KOPT-K1 (cell line): ENCODE results near the gene MAP3K14.
"Not testable (repeated sequence)": the region's sequence is repeated elsewhere in the genome, so short reads cannot be mapped to it uniquely, and the experiment has no call there.

Experiments
- H3K27ac ChIP-seq: fragments of 200-600 bp; sonication (generic); 2 replicates; pipeline ENCODE4 v1.5.1; 2016; ENCODE audit warnings: antibody characterized with exemption, mild to moderate bottlenecking, low read depth, low read length; ENCODE audit not compliant: poor library complexity, severe bottlenecking
- H3K36me3 ChIP-seq: fragments of 200-600 bp; sonication (generic); 2 replicates; pipeline ENCODE4 v1.5.1; 2017; ENCODE audit warnings: antibody characterized with exemption, mild to moderate bottlenecking, low read length, moderate library complexity; ENCODE audit not compliant: insufficient read depth
- H3K9me3 ChIP-seq: fragments of 200-600 bp; sonication (generic); 2 replicates; pipeline ENCODE4 v1.5.1; 2017; ENCODE audit warnings: antibody characterized with exemption, low read length, mild to moderate bottlenecking; ENCODE audit not compliant: insufficient read depth, poor library complexity, severe bottlenecking

Gene MAP3K14

DNA sequence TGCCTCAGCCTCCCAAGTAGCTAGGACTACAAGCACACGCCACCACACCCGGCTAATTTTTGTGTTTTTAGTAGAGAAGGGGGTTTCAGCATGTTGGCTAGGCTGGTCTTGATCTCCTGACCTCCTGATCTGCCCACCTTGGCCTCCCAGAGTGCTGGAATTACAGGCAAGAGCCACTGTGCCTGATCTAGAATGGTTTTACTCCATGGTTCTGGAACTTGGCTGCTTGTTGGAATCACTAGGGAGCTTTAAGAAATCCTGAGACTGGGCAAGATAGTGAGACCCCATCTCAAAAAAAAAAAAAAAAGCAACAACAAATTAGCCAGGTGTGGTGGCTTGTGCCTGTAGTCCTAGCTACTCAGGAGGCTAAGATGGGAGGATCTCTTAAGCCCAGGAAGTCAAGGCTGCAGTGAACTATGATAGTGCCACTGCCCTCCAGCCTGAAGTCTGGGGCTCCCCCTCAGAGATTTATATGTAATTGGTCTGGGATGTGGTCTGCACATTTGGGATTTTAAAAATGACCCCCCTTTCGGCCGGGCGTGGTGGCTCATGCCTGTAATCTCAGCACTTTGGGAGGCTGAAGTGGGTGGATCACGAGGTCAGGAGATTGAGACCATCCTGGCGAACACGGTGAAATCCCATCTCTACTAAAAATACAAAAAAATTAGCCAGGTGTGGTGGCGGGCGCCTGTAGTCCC is 27.3 kb upstream of the MAP3K14 start:
- H3K36me3 ChIP-seq, H3K27ac ChIP-seq, H3K9me3 ChIP-seq: not testable (repeated sequence)

DNA sequence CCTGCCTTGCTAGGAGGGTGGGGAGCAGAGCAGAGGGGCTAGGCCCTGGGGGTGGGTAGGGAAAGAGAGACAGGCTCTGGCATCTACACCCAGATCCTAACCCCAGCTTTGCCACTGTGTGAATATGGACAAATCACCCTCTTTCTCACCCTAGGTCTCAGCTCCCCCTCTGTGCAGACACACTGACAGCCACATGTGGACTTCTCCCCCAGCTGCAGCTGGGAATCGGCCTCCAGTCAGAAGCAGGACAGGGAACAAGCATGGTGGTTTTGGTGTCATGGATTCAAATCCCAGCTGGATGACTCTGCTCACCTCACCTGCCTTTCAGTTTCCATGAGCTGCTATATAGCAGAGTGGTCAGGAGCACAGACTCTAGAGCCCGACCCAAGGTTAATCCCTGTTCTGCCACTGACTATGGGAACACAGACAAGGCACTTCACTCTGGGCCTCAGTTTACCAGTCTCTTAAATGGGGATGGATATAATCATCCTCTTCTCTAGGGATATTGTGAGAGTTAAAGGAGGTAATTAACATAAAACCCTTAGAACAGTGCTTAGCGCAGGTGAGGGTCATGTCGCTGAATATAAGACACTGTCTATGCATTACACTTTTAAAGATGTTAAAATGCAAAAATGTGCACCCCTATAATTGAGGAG is 26.2 kb upstream of the MAP3K14 start:
- Histone ChIP-seq H3K9me3 (no peaks in the 10 kb centered on the region), H3K36me3 (no peaks in the 10 kb centered on the region), H3K27ac (no peak overlapping the region)

DNA sequence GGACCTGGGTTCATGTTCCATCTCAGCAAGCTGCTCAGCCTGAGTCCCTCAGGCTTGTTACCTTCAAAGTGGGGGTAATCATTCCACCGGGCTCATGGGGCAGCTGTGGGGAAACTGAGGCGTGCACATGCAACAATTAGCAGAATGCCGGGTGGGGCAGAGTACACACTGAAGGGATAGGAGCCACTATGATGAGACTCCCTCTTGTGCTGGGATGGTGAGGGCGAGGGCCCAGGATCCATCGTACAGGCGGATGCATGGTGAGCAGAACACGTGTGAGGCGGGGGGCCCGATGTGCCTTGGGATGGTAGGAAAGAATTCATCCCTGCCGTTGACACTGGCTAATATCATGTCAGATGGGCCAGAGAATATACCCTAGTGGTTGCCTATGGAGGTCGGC is 25.5 kb upstream of the MAP3K14 start:
- H3K36me3 ChIP-seq = no peaks in the 10 kb centered on the region
- no peak overlapping the region for H3K27ac ChIP-seq
- no peaks in the 10 kb centered on the region for H3K9me3 ChIP-seq

DNA sequence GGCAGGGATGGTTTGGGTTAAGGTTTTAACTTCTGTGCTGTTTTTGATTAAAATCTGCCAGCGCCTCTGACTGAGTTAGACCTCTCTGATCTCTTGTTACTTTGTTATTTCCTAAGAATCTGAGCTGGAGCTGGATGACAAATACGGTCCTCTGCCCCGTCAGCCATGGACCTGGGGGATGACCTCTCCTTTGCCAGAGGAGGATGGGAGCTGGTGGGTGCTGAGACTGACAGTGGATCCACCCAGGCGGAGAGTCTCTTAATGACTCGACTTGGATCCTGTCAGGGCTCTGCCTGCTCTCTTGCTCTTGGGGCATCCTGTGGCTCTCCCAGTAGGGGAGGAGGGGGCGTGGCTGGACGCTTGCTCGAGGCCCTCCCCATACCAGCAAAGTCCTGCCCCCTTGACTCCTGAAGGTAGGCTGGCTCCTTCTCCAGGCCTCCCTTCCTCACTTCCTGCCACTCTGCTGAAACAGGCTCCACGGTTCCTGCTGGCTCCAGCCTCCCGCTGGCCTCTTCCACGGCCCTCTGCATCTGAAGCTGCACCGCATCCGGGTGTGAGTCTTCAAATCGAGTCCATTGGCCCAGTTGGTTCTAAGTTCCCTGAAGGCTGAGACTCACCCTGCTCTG is 24.8 kb upstream of the MAP3K14 start:
- no peak overlapping the region for H3K27ac ChIP-seq
- no peaks in the 10 kb centered on the region for H3K9me3 ChIP-seq
- H3K36me3 ChIP-seq = no peaks in the 10 kb centered on the region

DNA sequence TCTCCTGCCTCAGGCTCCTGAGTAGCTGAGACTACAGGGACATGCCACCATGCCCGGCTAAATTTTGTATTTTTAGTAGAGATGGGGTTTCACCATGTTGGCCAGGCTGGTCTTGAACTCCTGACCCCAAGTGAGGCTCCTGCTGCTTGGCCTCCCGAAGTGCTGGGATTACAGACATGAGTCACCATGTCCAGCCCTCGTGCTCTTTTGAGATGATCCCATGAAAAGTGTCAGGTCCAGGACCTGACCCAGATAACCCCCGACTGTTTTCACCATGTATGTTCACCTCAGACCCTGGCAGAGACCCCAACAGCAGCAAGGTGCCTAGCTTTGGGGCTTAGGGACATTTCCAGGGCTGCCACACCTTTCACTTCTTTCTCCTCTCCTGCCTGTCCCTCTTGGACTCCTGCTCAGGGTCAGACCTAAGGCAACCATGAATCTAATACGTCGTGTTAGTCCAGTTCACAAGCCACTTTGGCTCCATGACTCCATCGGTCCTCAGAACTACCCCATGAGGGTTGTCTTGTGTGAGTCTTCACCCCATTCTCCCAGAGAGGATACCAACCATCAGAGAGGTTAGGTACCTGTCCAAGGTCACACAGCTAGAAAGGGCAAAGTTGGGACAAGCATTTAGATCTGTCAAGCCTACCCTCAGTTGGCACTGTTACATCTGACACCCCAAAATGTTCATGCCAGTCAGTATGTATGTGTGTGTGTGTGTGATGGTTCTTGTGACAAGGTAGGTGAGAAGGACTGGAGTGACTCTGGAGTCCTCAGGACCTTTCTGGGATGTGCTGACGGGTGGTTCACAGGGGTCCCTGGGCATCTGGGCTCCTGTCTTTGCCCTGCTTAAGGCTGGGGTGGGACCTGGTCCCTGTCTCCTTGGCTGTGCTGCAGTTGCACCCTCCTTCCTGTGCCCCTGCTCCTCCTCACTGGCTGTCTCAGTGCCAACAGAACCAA is 23.1 kb upstream of the MAP3K14 start:
- H3K9me3 ChIP-seq = no peaks in the 10 kb centered on the region
- H3K27ac ChIP-seq = no peak overlapping the region
- no peaks in the 10 kb centered on the region for H3K36me3 ChIP-seq

DNA sequence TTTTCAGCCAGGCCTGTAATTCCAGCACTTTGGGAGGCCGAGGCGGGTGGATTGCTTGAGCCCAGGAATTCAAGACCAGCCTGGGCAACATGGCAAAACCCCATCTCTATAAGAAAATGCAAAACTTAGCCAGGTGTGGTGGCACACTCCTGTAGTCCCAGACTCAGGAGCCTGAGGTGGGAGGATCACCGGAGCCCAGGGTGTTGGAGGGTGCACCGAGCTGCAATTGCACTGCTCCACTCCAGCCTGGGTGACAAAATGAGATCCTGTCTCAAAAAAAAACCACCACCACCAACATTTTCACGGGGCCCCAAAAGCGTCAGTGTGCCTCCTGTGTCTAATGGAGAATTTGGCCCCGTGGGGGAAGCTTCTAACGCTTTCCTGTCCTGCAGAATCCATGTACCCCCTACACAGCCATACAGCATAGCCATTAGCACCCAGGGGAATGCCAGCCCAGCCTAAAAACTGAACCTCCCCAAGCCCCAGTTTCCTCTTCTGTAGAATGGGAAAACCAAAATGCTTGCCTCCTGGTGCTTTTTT is 22.2 kb upstream of the MAP3K14 start:
- H3K36me3 ChIP-seq = no peaks in the 10 kb centered on the region
- H3K9me3 ChIP-seq = no peaks in the 10 kb centered on the region
- H3K27ac ChIP-seq = no peak overlapping the region

DNA sequence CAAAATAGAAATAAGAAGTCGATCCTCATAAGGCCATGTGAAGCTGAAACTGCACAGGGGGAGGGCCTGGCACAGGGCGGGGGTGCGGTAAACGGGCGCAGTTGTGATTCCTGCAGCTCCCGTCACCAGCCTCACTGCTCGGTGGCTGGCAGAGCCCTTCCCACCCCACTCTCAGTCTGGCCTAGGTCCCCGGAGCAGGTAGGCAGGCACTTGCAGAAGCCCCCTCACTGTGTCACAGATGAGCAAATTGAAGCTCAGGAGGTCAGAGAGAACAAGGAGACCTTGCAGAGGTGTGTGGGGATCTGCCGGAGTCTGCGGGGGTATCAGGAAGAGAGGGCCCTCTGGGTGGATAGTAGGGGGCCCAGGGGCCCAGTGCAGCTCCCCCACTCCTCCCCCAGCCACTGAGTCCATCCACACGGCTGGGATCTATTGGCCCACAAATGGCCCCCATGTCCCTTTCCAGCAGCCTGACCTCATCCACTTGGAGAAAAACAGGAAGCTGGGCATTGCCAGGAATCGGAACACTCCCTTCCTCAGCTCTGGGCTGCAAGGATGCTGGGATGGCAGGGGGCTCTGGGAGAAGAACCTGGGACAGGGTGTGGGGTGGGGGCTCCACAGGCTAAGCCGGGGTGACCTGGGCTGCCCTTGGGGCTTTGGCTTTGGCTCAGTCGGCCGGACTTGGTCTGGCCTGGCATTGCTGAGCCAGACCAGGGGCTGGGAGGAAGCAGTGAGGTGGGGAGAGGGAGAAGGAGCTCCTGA is 21.4 kb upstream of the MAP3K14 start:
- Histone ChIP-seq H3K27ac (no peak overlapping the region), H3K9me3 (no peaks in the 10 kb centered on the region)

DNA sequence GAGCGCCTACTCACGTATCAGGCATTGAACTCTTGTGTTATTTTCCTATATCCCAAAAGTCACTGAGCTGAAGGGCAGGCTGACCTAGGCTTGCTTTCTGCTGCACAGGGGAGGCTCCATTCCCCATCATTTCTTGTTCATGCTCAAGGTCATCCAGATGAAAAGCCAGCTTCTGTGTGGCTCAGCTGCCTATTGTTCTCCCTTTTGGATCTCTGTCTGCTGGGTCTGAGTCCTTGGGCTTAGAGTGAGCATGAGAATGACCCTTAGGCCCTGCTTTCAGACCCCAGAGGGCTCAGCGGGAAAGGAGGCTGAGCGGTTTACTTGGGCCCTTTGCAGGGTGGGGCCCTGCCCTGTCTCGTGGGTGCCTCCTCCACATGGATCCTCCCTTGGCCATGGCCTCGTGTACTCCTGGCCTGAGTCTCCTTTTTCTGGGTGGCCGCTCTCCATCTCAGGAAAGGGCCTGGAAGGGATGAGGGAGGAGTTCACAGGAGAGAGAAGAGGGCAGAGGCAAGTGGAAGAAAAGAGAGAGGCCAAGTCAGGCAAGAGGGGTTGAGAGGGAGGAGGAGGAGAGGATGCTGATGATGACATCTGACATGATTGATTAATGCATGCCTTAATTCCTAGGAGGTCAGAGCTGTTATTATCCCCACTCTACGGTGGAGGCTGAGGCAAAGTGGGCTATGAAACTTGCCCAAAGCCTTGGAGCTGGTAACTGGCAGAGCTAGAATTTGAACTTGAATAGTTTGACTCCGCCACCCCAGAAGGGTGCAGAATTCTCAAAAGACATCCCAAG is 19.8 kb upstream of the MAP3K14 start:
- Histone ChIP-seq H3K9me3 (no peaks in the 10 kb centered on the region), H3K36me3 (no peaks in the 10 kb centered on the region), H3K27ac (no peak overlapping the region)

More for the DNA sequence above, 21.4 kb upstream of the MAP3K14 start:
- H3K36me3 ChIP-seq = no peaks in the 10 kb centered on the region

DNA sequence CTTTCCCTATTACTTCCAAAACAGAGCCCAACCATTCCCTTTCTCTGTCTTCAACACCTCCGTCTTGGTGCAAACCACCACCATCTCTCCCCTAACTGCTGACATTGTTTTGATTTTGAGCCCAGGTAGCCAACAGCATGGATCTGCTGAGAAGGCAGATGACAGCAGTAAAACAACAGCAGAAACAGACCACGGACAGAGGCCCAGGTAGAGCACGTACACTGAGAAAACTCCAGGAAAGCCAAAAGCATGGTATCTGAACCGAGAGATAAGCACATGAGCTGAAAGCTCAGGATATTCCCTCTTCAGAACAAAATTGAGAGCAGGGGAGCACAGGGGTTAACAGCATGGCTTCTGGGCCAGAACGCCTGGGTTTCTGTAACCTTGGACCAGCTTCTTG is 18.9 kb upstream of the MAP3K14 start:
- Histone ChIP-seq H3K9me3 (no peaks in the 10 kb centered on the region), H3K36me3 (no peaks in the 10 kb centered on the region), H3K27ac (no peak overlapping the region)

DNA sequence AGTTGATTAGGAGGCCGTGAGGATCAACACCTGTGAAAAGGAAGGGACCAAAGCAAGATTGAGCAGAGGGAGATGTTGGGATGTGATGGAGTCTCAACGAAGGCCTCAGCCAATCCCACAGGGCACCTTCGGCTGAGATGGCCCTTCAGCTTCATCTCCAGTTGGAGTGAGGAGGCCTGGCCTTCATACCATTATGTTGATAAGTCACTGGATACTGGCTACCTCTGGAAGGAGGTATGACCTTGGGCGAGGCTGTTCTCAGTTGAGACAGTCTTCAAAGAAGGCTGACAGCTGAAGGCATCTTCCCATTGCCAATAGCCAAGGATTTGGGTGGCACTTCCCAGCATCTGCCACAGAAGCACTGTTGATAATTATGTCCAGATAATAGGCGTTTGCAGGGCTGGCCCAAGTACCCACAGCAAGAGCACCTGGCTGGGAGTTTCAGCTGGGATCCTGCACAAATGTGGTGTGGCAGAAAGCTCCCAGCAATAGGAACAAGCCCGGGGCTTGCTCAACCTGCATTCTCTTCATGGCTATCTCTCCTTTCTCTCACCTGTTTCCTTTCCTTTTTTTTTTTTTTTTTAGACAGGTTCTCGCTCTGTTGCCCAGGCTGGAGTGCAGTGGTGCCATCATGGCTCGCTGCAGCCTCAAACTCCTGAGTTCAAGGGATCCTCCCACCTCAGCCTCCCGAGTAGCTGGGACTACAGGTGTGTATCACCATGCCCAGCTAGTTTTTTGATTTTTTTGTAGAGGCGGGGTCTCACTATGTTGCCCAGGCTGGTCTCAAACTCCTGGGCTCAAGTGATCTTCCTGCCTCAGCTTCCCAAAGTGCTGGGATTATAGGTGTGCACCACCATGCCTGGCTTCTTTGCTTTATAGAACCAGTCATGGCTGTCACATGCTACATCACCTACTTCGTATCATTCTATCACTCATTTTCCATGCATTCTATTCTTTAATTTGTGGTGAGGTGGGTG is 18.2 kb upstream of the MAP3K14 start:
- Histone ChIP-seq H3K9me3 (no peaks in the 10 kb centered on the region), H3K27ac (no peak overlapping the region), H3K36me3 (no peaks in the 10 kb centered on the region)

DNA sequence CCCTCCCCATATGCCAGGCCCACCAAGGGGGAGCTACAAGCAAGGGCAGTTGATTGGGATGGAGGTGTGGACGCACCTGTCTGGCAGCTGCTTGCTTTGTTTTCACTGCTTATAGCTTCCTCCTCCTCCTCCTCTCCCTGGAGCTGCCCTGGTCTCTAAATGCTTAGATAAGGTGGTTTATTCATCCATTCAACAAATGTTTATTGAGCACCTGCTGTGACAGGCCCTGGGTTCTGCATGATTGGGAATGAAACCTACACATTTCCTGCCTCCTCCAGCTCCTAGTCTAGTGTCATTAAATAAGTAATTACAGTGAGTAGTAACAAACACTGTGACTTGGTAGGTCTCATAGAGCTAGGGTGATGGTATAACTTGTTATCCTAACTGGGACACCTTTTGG is 17.4 kb upstream of the MAP3K14 start:
- H3K27ac ChIP-seq = no peak overlapping the region
- no peaks in the 10 kb centered on the region for H3K36me3 ChIP-seq
- no peaks in the 10 kb centered on the region for H3K9me3 ChIP-seq

DNA sequence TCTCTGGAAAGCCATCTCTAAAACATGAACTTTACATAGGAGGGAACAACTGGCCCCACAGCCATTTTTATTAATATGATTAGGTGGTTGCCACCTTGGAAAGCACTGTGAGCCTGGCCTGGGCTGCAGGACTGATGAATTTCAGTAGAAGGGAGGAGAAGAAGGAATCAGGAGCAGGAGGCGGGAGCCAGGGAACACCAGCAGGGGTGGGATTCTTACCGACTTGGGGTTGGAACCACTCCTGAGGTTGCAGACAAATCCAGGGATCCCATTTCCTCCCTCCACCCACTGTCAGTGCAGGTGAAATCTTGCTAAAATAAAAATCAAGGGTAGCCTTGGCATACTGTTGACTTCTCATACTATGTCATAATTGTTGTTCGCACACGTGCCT is 16.9 kb upstream of the MAP3K14 start:
- H3K27ac ChIP-seq = no peak overlapping the region
- no peaks in the 10 kb centered on the region for H3K9me3 ChIP-seq
- H3K36me3 ChIP-seq = no peaks in the 10 kb centered on the region
